CMK (cell line): Measurements from ENCODE around the gene COX6A2.

ENCODE experiments used
- DNase-seq: peaks from one replicate; pipeline ENCODE4 v3.0.0-alpha.2; 2010; ENCODE audit warnings: low read depth

The COX6A2 gene

GRCh38 chr16:31428279-31428597 lies at the start of gene COX6A2:
Gene COX6A2, minus strand, starts transcription at chr16:31428360. Its CDS starts 35 bp downstream, at chr16:31428325.
- no peak for DNase-seq

DNA sequence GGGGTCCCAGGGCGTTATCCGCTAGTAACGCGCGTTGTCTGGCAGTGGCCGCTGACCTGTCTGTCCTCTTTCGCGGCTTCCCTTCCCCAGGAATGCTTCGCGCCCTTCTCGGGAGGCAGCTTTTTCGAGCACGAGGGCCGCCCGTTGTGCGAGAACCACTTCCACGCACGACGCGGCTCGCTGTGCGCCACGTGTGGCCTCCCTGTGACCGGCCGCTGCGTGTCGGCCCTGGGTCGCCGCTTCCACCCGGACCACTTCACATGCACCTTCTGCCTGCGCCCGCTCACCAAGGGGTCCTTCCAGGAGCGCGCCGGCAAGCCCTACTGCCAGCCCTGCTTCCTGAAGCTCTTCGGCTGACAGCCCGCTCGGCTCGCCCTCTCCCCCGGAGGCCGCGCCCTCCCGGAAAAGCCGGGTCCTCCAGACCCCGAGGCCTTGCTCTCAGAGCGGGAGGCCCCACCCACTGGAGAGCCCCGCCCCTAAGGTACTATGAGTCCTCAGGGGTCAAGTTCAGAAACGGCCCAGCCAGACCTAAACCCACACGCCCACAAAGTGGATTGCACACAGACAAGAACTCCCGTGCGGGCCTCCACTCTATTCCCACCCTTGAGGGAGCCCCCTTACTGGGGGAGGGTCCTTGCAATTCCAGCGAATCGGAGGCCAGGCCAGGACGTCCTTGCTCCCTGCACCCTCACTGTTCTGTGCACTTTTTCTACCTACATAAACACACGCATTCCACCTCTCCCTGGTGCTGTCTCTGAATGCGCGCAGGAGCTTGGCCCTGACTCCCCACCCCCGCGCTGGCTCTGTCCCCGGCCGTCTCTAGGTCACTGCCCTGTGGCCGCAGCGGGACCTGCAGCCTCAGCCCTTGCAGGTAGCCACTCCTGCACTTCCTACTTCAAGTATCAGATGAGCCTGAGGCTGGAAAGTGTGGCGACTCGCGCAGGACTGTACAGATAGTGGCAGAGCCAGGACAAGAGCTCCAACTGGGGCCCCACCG lies 49.4 kb upstream of the COX6A2 start:
- no peak for DNase-seq

GRCh38 chr16:31476303-31477219 lies 48.4 kb upstream of the COX6A2 start:
- no peak for DNase-seq

DNA sequence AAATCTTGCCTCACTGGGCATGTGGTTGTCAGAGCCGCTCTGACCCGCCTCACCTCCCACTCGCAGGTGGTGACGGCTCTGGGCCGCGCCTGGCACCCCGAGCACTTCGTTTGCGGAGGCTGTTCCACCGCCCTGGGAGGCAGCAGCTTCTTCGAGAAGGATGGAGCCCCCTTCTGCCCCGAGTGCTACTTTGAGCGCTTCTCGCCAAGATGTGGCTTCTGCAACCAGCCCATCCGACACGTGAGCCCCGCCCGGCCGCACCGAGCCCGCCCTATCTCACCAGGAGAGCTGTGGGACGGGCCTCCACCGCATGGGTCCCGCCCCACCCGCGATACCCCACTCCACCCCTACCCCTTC lies 47.8 kb upstream of the COX6A2 start:
- DNase-seq: no peak

GRCh38 chr16:31474773-31475738 lies 46.9 kb upstream of the COX6A2 start:
- no peak for DNase-seq

GRCh38 chr16:31474173-31474714 lies 46.1 kb upstream of the COX6A2 start:
- no peak for DNase-seq

GRCh38 chr16:31473264-31473984 lies 45.3 kb upstream of the COX6A2 start:
- no peak for DNase-seq

DNA sequence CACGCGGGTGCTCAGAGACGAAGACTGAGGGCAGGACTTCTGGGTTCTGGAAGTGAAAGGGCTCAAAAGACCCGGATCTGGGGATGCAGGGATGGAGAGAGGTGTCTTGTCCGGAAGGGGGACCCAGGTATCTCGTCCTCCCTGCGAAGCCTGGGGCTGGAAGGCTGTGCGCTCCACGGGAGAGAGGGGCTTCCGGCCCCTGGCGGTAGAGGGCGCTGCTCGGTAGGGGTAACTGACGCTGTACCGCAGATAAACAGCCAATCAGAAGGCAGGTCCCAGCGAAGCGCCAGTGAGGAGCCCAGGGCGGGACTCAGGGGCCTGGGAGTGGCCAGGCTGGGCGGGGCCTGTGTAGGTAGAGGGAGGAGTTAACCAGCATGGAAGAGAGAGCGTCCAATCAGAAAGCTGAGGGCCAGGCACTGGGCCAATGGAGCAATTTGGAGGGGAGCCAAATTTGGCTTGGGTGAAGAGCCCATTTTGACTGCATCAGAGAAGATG lies 44.6 kb upstream of the COX6A2 start:
- peak; percentile 57 for DNase-seq

DNA sequence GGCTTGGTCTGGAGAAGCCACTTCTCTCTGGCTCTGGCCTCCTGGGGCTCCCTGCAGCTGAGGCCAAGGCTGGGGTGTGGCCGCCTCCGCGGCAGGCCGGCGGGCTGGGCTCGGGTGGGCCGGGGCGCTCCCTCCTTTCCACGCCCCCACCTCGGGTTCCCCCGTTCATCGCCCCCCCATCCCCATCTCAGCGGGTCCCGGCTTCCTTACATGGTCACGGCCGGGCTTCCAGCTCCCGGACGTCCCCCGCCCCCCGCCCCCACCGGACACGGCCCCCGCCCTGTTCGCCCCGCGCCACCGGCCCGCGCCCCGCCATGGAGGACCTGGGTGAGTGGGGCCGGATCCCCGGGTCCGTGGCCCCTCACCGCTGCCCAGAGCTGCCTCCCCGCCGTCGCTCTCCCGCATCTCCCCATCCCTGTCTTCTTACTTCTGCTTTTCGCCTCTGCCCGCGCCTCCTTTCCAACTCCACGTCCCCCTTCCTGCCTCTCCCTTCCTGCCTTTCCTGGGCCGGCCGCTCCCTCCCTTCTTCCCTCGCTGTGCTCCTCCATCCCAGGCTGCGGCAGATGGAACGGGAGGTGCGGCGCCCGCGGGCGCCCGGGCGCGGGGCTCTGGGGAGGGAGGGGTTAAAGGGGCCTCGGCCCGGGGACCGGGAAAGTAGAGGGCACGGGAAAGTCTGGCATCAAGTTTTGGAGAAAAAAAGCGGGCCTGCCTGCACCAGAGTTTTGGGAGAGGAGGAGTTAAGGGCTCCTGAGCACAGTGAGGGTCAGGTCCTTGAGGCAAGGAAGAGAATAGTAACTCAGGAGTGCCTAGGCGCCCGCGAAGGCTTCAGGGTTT lies 43.9 kb upstream of the COX6A2 start, which contains the start of gene TGFB1I1:
Gene TGFB1I1, plus strand, starts transcription at position 278 of the 834 bp plus-strand sequence. Its CDS starts 37 bp downstream, at position 315.
- DNase-seq: no peak

DNA sequence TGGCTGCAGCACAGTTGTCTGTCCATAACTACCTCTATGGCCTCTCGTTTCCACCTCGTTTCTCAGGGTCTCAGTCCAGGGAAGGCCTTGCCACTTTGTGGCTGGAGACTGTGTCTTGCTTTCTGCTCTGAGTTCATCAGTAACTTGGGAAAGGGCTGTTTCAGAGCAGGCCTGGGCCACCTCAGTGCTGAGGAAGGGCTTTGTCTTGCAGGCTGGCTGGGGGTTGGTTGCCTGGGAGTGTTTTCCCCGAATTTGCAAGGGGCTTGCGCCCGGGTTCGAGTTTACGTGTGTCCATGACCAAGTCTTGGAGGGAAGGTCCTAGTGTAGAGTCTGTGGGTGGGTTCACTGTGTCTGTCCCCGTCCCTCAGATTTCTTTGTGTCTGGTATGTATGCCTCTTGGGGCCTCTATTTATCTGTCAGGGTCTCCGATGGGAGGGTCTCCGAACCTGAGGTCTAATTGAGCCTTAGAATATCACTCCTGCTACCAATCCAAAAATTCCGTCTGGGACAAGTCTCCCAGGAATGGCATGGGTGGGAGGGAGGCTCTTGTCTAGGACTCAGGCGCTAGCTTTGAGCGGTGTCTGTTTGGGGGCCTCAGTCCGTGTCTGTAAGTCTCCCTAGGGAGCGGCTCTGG lies 43.2 kb upstream of the COX6A2 start:
- DNase-seq: no peak

DNA sequence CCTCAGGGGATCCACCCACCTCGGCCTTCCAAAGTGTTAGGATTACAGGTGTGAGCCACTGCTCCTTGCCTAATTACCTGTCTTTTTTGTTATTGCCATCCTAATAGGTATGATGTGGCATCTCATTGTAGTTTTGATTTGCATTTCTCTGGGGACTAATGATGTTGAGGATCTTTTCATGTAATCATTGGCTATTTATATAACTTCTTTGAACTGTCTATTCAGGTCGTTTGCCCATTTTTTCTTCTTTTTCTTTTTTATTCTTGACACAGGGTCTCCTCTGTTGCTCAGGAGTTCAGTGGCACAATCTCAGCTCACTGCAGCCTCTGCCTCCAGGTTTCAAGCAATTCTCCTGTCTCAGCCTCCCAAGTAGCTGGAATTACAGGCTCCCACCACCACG lies 42.5 kb upstream of the COX6A2 start:
- no peak for DNase-seq

DNA sequence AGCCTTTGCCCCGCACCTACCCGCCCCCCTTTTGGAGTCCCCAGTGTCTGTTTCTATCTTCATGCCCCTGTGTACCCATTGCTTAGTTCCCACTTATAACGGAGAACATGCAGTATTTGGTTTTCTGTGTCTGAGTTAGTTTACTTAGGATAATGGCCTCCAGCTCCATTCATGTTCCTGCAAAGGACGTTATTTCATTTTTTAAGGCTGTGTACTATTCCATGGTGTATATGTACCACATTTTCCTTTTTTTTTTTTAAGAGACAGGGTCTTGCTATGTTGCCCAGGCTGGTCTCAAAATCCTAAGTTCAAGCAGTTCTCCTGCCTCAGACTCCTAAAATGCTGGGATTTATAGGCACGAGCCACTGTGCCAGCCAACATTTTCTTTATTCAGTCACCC lies 39.7 kb upstream of the COX6A2 start:
- DNase-seq: no peak

DNA sequence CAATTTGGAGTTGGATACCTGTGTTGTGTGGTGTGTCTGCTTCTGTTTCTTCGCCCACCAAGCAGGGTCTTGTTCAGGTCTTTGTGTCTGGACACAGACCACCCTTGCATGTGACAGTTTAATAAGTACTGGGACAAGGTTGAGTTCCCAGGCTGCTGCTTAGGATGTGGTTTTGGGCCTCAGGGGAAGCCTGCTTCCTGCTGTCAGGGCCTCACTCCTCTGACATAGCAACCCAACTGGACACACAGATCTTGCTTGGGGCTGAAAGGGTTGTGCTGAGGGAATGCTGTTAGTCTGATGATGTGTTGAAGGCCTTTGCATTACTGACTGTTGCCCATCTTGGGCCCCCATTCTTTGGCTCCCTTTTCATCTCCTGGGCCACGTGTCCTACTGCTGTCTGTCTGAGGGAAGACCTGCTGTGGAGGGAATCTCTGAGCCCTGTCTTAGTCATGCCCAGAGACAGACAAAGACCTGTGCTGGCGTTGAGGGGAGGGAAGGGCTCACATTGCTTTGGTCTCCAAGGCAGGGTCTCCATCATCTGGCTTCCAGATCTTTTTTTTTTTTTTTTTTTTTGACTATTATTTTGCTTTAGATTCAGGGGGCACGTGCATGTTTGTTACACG lies 39.1 kb upstream of the COX6A2 start:
- DNase-seq: no peak

DNA sequence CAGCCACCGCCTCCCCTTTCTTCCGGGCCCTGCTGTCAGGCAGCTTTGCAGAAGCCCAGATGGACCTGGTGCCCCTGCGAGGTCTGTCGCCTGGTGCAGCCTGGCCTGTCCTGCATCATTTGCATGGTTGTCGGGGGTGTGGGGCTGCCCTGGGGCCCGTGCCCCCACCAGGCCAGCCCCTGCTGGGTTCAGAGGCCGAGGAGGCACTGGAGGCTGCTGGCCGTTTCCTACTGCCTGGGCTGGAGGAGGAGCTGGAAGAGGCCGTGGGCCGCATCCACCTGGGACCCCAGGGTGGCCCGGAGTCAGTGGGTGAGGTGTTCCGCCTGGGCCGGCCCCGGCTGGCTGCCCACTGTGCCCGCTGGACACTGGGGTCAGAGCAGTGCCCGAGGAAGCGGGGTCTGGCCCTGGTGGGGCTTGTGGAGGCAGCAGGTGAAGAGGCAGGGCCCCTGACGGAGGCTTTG lies 38.3 kb upstream of the COX6A2 start:
- DNase-seq: no peak

DNA sequence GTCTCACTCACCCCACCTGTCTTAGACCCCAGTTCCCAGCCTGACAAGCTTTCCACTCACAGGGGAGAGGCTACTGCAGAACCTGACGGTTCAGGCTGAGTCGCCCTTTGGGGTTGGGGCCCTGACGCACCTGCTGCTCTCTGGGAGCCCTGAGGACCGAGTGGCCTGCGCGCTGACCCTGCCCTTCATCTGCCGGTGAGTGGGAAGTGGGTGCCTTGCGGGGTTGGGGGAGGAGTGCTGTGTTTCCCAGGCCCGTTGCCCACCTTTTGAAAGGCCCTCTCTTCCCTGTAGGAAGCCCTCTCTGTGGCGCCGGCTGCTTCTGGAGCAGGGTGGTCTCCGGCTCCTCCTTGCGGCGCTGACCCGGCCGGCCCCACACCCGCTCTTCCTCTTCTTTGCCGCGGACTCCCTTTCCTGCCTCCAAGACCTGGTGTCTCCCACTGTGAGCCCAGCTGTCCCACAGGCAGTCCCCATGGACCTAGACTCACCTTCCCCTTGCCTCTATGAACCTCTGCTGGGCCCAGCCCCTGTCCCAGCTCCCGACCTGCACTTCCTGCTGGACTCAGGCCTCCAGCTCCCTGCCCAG lies 37.7 kb upstream of the COX6A2 start:
- no peak for DNase-seq

GRCh38 chr16:31464781-31465260 lies 36.7 kb upstream of the COX6A2 start:
- DNase-seq: no peak

DNA sequence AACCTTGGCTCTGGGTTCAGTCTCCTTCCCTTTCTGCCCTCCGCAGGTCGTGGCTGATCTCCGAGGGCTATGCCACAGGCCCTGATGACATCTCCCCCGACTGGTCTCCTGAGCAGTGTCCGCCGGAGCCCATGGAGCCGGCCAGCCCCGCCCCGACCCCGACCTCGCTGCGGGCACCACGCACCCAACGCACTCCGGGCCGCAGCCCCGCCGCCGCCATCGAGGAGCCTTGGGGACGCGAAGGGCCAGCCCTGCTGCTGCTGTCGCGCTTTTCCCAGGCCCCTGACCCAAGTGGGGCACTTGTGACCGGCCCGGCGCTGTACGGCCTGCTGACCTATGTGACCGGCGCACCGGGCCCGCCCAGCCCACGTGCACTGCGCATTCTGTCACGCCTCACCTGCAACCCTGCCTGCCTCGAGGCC lies 36.2 kb upstream of the COX6A2 start:
- DNase-seq: no peak
